B cell (primary cell): ENCODE measurements around the gene OCA2.

Experiments used
- EZH2 ChIP-seq: IDR thresholded peaks from 2 replicates; pipeline ENCODE4 v1.6.1; 2012; ENCODE audit warnings: borderline replicate concordance, low read depth, mild to moderate bottlenecking, moderate library complexity, low read length; ENCODE audit not compliant: insufficient read depth, poor library complexity, severe bottlenecking
- TF ChIP-seq, protein P1 (sequence below): fragments of 200-600 bp; IDR thresholded peaks from one replicate; pipeline ENCODE4 v1.8.0; 2022; ENCODE audit warnings: antibody characterized with exemption, mild to moderate bottlenecking

DNA sequence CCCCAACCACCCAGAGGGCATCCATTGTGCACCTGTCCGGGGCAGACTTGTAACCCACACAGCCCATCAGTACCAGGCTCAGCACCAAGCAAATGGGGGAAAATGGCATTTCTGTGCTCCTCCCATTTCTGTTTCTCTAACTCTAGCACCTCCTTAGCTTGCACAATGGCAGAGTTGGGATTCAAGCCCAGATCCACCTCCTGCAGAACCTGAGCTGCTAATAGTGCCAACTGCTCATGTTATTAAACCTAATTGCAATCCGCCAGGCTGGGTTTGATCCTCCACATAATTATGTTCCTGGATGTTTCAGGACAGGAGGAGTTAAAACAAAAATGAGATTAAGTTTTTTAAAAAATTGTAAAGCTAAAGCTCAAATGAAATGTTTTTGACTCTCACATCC is 235.0 kb downstream of the OCA2 start:
- TF ChIP-seq, protein P1, sequence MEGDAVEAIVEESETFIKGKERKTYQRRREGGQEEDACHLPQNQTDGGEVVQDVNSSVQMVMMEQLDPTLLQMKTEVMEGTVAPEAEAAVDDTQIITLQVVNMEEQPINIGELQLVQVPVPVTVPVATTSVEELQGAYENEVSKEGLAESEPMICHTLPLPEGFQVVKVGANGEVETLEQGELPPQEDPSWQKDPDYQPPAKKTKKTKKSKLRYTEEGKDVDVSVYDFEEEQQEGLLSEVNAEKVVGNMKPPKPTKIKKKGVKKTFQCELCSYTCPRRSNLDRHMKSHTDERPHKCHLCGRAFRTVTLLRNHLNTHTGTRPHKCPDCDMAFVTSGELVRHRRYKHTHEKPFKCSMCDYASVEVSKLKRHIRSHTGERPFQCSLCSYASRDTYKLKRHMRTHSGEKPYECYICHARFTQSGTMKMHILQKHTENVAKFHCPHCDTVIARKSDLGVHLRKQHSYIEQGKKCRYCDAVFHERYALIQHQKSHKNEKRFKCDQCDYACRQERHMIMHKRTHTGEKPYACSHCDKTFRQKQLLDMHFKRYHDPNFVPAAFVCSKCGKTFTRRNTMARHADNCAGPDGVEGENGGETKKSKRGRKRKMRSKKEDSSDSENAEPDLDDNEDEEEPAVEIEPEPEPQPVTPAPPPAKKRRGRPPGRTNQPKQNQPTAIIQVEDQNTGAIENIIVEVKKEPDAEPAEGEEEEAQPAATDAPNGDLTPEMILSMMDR, result no peak
- no peak for TF ChIP-seq EZH2
